ENCODE results near the gene NDUFA6.

- no peak for TF ChIP-seq CTCF (IDR thresholded peaks at IDR 0.05)
- TF ChIP-seq POLR2A (IDR thresholded peaks at IDR 0.05): no peak
These were observed 27.9 kb downstream of the NDUFA6 start for GRCh38 chr22:42062506-42063170.

All from testis (tissue), 2 donors.